Measurements from ENCODE around the gene HPS4. TPM values are rescaled to one million over a fixed set of nuclear protein-coding genes. Genes with fewer than 3 reads are reported as not detected.

The HPS4 gene
- total RNA-seq, 4 donors from 2014 or later: 22.8 to 74.3 (median 47.0) TPM

- H3K9me3 ChIP-seq: no peaks in the 10 kb centered on the region
- DNase-seq: no peak
- TF ChIP-seq POLR2A (IDR thresholded peaks at IDR 0.05) (no peak), CTCF (IDR thresholded peaks at IDR 0.05) (no peak)
- no peak overlapping the region for H3K27ac ChIP-seq
- no peak overlapping the region for H3K4me3 ChIP-seq
- H3K36me3 ChIP-seq: peaks cover 0 to 58% (median 0%) of the 10 kb centered on the region in 3 donors
- no peaks in the 10 kb centered on the region for H3K4me1 ChIP-seq
- no peaks in the 10 kb centered on the region for H3K27me3 ChIP-seq
Measured at GRCh38 chr22:26453216-26453615, 30.4 kb downstream of the HPS4 start.

GRCh38 chr22:26452236-26453016 lies 31.2 kb downstream of the HPS4 start:
- TF ChIP-seq POLR2A (IDR thresholded peaks at IDR 0.05) (no peak), CTCF (IDR thresholded peaks at IDR 0.05) (no peak)
- Histone ChIP-seq H3K36me3 (peaks cover 0 to 50% (median 0%) of the 10 kb centered on the region in 3 donors), H3K4me3 (no peak overlapping the region), H3K4me1 (no peaks in the 10 kb centered on the region), H3K27me3 (no peaks in the 10 kb centered on the region), H3K9me3 (no peaks in the 10 kb centered on the region), H3K27ac (no peak overlapping the region)
- no peak for DNase-seq

- no peaks in the 10 kb centered on the region for H3K9me3 ChIP-seq
- no peak overlapping the region for H3K27ac ChIP-seq
- H3K4me3 ChIP-seq: no peak overlapping the region
- H3K4me1 ChIP-seq: no peaks in the 10 kb centered on the region
- H3K27me3 ChIP-seq: no peaks in the 10 kb centered on the region
- peaks cover 0 to 35% (median 0%) of the 10 kb centered on the region in 3 donors for H3K36me3 ChIP-seq
- TF ChIP-seq POLR2A (IDR thresholded peaks at IDR 0.05) (no peak), CTCF (IDR thresholded peaks at IDR 0.05) (no peak)
- no peak for DNase-seq
Measured at GRCh38 chr22:26450453-26451185, 33.0 kb downstream of the HPS4 start.

- Histone ChIP-seq H3K9me3 (no peaks in the 10 kb centered on the region), H3K27me3 (no peaks in the 10 kb centered on the region), H3K4me3 (no peak overlapping the region), H3K36me3 (peaks cover 0 to 29% (median 0%) of the 10 kb centered on the region in 3 donors), H3K27ac (no peak overlapping the region), H3K4me1 (no peaks in the 10 kb centered on the region)
- DNase-seq: no peak
- TF ChIP-seq POLR2A (IDR thresholded peaks at IDR 0.05) (no peak), CTCF (IDR thresholded peaks at IDR 0.05) (no peak)
Measured at GRCh38 chr22:26448941-26449340, 34.6 kb downstream of the HPS4 start.

- H3K36me3 ChIP-seq: peaks cover 0 to 23% (median 0%) of the 10 kb centered on the region in 3 donors
- no peak overlapping the region for H3K4me3 ChIP-seq
- H3K4me1 ChIP-seq: no peaks in the 10 kb centered on the region
- TF ChIP-seq POLR2A (IDR thresholded peaks at IDR 0.05) (no peak), CTCF (IDR thresholded peaks at IDR 0.05) (no peak)
- no peak overlapping the region for H3K27ac ChIP-seq
- no peak for DNase-seq
- no peaks in the 10 kb centered on the region for H3K27me3 ChIP-seq
- no peaks in the 10 kb centered on the region for H3K9me3 ChIP-seq
Measured at GRCh38 chr22:26448334-26448733, 35.2 kb downstream of the HPS4 start.

Data from Peyer's patch (tissue), 4 donors.